ENCODE data around the gene SCAMP2.

DNA sequence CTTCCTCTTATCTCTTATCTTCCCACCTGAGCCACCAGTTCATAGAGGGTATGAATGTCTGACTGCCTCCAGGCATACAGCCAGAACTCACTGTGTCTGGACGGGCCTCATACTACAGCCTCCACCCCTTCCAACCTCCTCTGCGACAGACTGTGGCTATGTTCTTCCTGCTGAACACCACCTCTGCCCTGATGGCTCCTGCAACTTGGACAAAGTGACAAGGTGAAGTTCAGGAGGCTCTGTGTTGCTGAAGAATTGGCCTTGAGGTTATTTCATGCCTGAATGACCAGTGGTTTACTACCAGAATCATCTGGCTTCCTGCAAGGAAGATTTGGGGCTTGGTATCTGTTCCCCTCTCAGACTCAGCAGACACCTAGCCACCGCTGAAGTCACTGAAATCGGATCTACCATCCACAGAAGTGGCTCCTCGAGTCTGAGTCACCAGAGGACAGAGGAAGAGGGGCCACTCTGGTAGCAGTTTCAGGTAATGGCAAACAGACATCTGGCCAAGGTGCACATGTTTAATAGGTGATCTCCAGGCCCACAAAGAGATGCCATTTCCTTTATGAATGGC, 16.0 kb downstream of the SCAMP2 start:
- TF ChIP-seq CTCF (conservative IDR thresholded peaks at IDR 0.05; ENCODE audit: low read depth, low read length) = no peak
- TF ChIP-seq EZH2 (IDR thresholded peaks at IDR 0.05; ENCODE audit: low read length, unreplicated experiment) = no peak
